GM12878 (cell line): ENCODE data around the gene DISC1.

ENCODE experiments used
- BMI1 ChIP-seq: fragments of 450-650 bp; IDR thresholded peaks from 2 replicates; pipeline ENCODE4 v1.6.1; 2016; ENCODE audit warnings: mild to moderate bottlenecking, moderate library complexity, borderline replicate concordance
- BRCA1 ChIP-seq: IDR thresholded peaks from 2 replicates; pipeline ENCODE4 v1.6.1; 2011; ENCODE audit warnings: low read depth, low read length, improper control_type of control experiment
- EGR1 ChIP-seq, 2 experiments: IDR thresholded peaks; 1 replicate in 1 of 2; 2 replicates in 1 of 2; pipeline ENCODE4 v1.6.1; 2011 to 2012; ENCODE audit warnings: low read depth in 2 of 2, low read length in 2 of 2, borderline replicate concordance in 1 of 2, mild to moderate bottlenecking in 1 of 2, moderate library complexity in 1 of 2
- HDAC2 ChIP-seq: fragments of 200-600 bp; sonication (generic); IDR thresholded peaks from 2 replicates; pipeline ENCODE4 v1.6.1; 2017
- MXI1 ChIP-seq: fragments of 150-350 bp; IDR thresholded peaks from 2 replicates; pipeline ENCODE4 v1.6.1; 2011; ENCODE audit warnings: low read depth, mild to moderate bottlenecking, inconsistent platforms, low read length, improper control_type of control experiment
- POLR2A ChIP-seq: IDR thresholded peaks from 2 replicates; pipeline ENCODE4 v1.6.1; 2011; ENCODE audit warnings: low read depth, mild to moderate bottlenecking, low read length
- POLR2AphosphoS5 ChIP-seq: IDR thresholded peaks from 2 replicates; pipeline ENCODE4 v1.6.1; 2011; ENCODE audit warnings: mild to moderate bottlenecking, low read length, inconsistent platforms
- RAD21 ChIP-seq: IDR thresholded peaks from 2 replicates; pipeline ENCODE4 v1.6.1; 2011; ENCODE audit warnings: mild to moderate bottlenecking, low read depth, low read length, moderate library complexity; ENCODE audit not compliant: insufficient read depth
- SIN3A ChIP-seq: IDR thresholded peaks from 2 replicates; pipeline ENCODE4 v1.6.1; 2012; ENCODE audit warnings: low read depth, low read length, improper control_type of control experiment
- STAT1 ChIP-seq: fragments of 450-650 bp; conservative IDR thresholded peaks from 2 replicates; pipeline ENCODE4 v1.6.1; 2014; ENCODE audit warnings: antibody characterized with exemption, mild to moderate bottlenecking
- TCF7 ChIP-seq: IDR thresholded peaks from 2 replicates; pipeline ENCODE4 v1.6.1; 2014; ENCODE audit warnings: antibody characterized with exemption, borderline replicate concordance
- TF ChIP-seq, protein P1 (sequence below): IDR thresholded peaks from 2 replicates; pipeline ENCODE4 v1.6.1; 2012; ENCODE audit warnings: low read length, inconsistent platforms
- TF ChIP-seq, protein P2 (sequence below): IDR thresholded peaks from 2 replicates; pipeline ENCODE4 v1.6.1; 2011; ENCODE audit warnings: borderline replicate concordance, low read depth, mild to moderate bottlenecking, moderate library complexity, low read length; ENCODE audit not compliant: insufficient read depth, poor library complexity, severe bottlenecking
- TF ChIP-seq, protein P3 (sequence below), 3 experiments: IDR thresholded peaks in 2 of 3; conservative IDR thresholded peaks in 1 of 3; 2 replicates each; pipeline ENCODE4 v1.5.1; 2011; ENCODE audit warnings: low read depth in 3 of 3, low read length in 3 of 3, mild to moderate bottlenecking in 3 of 3, control low read depth in 2 of 3, moderate library complexity in 2 of 3, inconsistent platforms in 1 of 3, mixed read lengths in 1 of 3; ENCODE audit not compliant: control insufficient read depth in 2 of 3, insufficient read depth in 1 of 3; ENCODE audit errors: extremely low read depth in 1 of 3

DNA sequence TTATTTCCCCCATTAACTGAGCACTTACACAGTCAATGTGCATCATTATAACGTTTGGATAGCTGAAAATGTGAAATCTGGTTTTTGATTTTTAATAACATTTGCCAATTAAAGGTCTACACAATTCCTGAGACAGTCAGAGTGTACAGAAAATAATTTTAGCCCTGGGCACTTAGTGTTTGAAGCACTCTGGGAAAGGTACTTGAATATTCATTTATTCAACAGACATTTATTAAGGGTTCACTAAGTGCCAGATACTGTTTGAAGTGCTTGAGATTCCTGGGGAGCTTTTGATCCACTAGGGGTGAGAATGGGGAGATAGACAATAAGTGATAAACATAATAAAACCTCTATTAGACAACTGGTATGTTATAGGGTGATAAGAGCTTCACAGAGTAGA, 141.8 kb downstream of the DISC1 start:
- TF ChIP-seq TCF7: no peak
- TF ChIP-seq BMI1: no peak
- TF ChIP-seq, protein P1, sequence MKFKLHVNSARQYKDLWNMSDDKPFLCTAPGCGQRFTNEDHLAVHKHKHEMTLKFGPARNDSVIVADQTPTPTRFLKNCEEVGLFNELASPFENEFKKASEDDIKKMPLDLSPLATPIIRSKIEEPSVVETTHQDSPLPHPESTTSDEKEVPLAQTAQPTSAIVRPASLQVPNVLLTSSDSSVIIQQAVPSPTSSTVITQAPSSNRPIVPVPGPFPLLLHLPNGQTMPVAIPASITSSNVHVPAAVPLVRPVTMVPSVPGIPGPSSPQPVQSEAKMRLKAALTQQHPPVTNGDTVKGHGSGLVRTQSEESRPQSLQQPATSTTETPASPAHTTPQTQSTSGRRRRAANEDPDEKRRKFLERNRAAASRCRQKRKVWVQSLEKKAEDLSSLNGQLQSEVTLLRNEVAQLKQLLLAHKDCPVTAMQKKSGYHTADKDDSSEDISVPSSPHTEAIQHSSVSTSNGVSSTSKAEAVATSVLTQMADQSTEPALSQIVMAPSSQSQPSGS: no peak
- TF ChIP-seq POLR2A: no peak
- no peak for TF ChIP-seq RAD21
- no peak for TF ChIP-seq HDAC2
- no peak for TF ChIP-seq BRCA1
- TF ChIP-seq, protein P2, sequence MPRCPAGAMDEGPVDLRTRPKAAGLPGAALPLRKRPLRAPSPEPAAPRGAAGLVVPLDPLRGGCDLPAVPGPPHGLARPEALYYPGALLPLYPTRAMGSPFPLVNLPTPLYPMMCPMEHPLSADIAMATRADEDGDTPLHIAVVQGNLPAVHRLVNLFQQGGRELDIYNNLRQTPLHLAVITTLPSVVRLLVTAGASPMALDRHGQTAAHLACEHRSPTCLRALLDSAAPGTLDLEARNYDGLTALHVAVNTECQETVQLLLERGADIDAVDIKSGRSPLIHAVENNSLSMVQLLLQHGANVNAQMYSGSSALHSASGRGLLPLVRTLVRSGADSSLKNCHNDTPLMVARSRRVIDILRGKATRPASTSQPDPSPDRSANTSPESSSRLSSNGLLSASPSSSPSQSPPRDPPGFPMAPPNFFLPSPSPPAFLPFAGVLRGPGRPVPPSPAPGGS: no peak
- no peak for TF ChIP-seq POLR2AphosphoS5
- TF ChIP-seq SIN3A: no peak
- no peak for TF ChIP-seq EGR1 (IDR thresholded peaks at IDR 0.05; ENCODE audit: borderline replicate concordance in 1 of 2, low read depth in 2 of 2, low read length in 2 of 2)
- TF ChIP-seq, protein P3, sequence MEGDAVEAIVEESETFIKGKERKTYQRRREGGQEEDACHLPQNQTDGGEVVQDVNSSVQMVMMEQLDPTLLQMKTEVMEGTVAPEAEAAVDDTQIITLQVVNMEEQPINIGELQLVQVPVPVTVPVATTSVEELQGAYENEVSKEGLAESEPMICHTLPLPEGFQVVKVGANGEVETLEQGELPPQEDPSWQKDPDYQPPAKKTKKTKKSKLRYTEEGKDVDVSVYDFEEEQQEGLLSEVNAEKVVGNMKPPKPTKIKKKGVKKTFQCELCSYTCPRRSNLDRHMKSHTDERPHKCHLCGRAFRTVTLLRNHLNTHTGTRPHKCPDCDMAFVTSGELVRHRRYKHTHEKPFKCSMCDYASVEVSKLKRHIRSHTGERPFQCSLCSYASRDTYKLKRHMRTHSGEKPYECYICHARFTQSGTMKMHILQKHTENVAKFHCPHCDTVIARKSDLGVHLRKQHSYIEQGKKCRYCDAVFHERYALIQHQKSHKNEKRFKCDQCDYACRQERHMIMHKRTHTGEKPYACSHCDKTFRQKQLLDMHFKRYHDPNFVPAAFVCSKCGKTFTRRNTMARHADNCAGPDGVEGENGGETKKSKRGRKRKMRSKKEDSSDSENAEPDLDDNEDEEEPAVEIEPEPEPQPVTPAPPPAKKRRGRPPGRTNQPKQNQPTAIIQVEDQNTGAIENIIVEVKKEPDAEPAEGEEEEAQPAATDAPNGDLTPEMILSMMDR (IDR thresholded peaks at IDR 0.05 in 2 of 3, conservative IDR thresholded peaks at IDR 0.05 in 1 of 3; ENCODE audit: control insufficient read depth in 2 of 3, extremely low read depth in 1 of 3, insufficient read depth in 1 of 3, low read depth in 3 of 3, low read length in 3 of 3): no peak
- TF ChIP-seq STAT1: no peak
- TF ChIP-seq MXI1: no peak
